Breast epithelium (tissue), 3 donors: ENCODE results near the gene KLF15.

Experiments
- CTCF ChIP-seq, 3 donors: fragments of 450-650 bp; IDR thresholded peaks; one replicate each; pipeline ENCODE4 v1.5.1; 2016 to 2017; ENCODE audit warnings: antibody characterized with exemption in 3 of 3, mild to moderate bottlenecking in 3 of 3, moderate library complexity in 3 of 3
- POLR2A ChIP-seq: fragments of 450-650 bp; IDR thresholded peaks from one replicate; pipeline ENCODE4 v1.6.1; 2016; ENCODE audit warnings: antibody characterized with exemption, mild to moderate bottlenecking, moderate library complexity

DNA sequence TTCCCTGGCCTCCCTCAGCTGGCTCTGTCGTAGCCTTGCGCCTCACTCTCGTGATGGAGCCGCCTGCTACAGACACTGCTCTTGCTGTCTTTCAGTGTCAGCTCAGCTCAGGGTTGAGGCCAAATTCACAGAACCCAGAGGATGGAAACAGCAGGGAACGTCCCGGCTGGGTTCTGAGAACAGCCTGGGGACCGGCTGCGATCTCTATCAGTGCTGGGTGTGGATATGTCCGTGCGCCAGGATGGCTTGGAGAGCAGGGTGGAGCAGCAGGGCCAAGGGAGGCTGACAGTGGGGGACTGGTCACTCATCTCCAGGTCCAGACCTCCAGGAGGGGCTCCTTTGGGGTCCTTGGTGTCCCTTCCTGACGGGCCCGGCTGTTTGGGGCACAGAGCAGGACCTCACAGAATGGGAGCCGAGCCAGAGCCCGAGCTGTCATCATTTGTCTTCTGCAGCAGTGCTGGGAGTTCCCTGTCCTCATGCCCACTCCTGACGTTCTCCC is 18.4 kb downstream of the KLF15 start:
- no peak for TF ChIP-seq CTCF (IDR thresholded peaks at IDR 0.05)
- no peak for TF ChIP-seq POLR2A
